ENCODE data around the gene TAGLN2. TPM values are rescaled to one million over a fixed set of nuclear protein-coding genes. Genes with fewer than 3 reads are reported as not detected.

The TAGLN2 gene
- 265 and 283 TPM in 2 replicates for total RNA-seq

- H3K4me3 ChIP-seq (ENCODE audit: low read depth, low read length), result peak within 1 kb of the TSS; percentile 97
- H3K27me3 ChIP-seq (ENCODE audit: control insufficient read depth, insufficient read depth, low read length), result no peaks in the 10 kb centered on the region
- peak; percentile 86 for DNase-seq (ENCODE audit: low read depth)
- no peak for TF ChIP-seq CTCF (IDR thresholded peaks at IDR 0.05; ENCODE audit: insufficient read depth, low read length, severe bottlenecking)
- FAIRE-seq, result no peak
- peaks cover 31% of the 10 kb centered on the region for H3K36me3 ChIP-seq (ENCODE audit: control insufficient read depth, insufficient read depth, low read length)
These were observed at the start of gene TAGLN2 for GRCh38 chr1:159924791-159925718. TSS of gene TAGLN2 (minus strand) at chr1:159925507. CDS start at chr1:159920509, 4,998 bp downstream.

- no peak for FAIRE-seq
- H3K4me3 ChIP-seq (ENCODE audit: low read depth, low read length), result no peak overlapping the region
- H3K27me3 ChIP-seq (ENCODE audit: control insufficient read depth, insufficient read depth, low read length), result no peaks in the 10 kb centered on the region
- peaks cover 16% of the 10 kb centered on the region for H3K36me3 ChIP-seq (ENCODE audit: control insufficient read depth, insufficient read depth, low read length)
- no peak for DNase-seq (ENCODE audit: low read depth)
- no peak for TF ChIP-seq CTCF (IDR thresholded peaks at IDR 0.05; ENCODE audit: insufficient read depth, low read length, severe bottlenecking)
These were observed 49.2 kb upstream of the TAGLN2 start for GRCh38 chr1:159974350-159974965.

GRCh38 chr1:159973350-159973940, 48.1 kb upstream of the TAGLN2 start:
- Histone ChIP-seq H3K27me3 (ENCODE audit: control insufficient read depth, insufficient read depth, low read length) (no peaks in the 10 kb centered on the region), H3K36me3 (ENCODE audit: control insufficient read depth, insufficient read depth, low read length) (peaks cover 18% of the 10 kb centered on the region), H3K4me3 (ENCODE audit: low read depth, low read length) (no peak overlapping the region)
- FAIRE-seq, result peak; percentile 88
- DNase-seq (ENCODE audit: low read depth), result no peak
- no peak for TF ChIP-seq CTCF (IDR thresholded peaks at IDR 0.05; ENCODE audit: insufficient read depth, low read length, severe bottlenecking)

GRCh38 chr1:159972443-159973205, 47.3 kb upstream of the TAGLN2 start:
- Histone ChIP-seq H3K27me3 (ENCODE audit: control insufficient read depth, insufficient read depth, low read length) (no peaks in the 10 kb centered on the region), H3K36me3 (ENCODE audit: control insufficient read depth, insufficient read depth, low read length) (peaks cover 16% of the 10 kb centered on the region), H3K4me3 (ENCODE audit: low read depth, low read length) (no peak overlapping the region)
- TF ChIP-seq CTCF (IDR thresholded peaks at IDR 0.05; ENCODE audit: insufficient read depth, low read length, severe bottlenecking), result no peak
- no peak for FAIRE-seq
- DNase-seq (ENCODE audit: low read depth), result no peak

- peaks cover 14% of the 10 kb centered on the region for H3K36me3 ChIP-seq (ENCODE audit: control insufficient read depth, insufficient read depth, low read length)
- no peak for DNase-seq (ENCODE audit: low read depth)
- no peak for FAIRE-seq
- H3K27me3 ChIP-seq (ENCODE audit: control insufficient read depth, insufficient read depth, low read length), result no peaks in the 10 kb centered on the region
- H3K4me3 ChIP-seq (ENCODE audit: low read depth, low read length), result no peak overlapping the region
- no peak for TF ChIP-seq CTCF (IDR thresholded peaks at IDR 0.05; ENCODE audit: insufficient read depth, low read length, severe bottlenecking)
These were observed 45.6 kb upstream of the TAGLN2 start for GRCh38 chr1:159970932-159971342.

Data from bronchial epithelial cell (primary cell).